GM18526 (cell line): ENCODE results near the gene TSLP.

Experiments
- POLR2A ChIP-seq: IDR thresholded peaks from 3 replicates; pipeline ENCODE4 v1.6.1; 2011; ENCODE audit not compliant: insufficient read length; ENCODE audit errors: extremely low read depth

TSLP gene

DNA sequence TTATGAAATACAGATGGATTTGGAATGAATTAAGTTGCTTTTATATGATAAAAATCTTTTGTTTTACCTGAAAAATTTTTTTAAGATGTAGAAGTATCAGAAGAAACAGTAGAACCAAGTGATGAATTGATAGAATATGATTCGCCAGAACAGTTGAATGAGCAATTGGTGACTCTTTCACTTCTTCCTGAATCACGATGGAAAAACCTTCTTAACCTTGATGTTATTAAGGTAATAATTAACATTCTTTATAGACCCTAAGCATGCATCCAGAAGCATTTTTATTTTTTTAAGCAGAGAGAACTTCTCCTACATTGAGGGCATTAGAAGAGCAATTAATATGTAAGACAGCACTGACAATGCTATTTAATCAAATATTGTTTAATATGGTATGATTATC, 49.4 kb downstream of the TSLP start:
- no peak for TF ChIP-seq POLR2A

GRCh38 chr5:111121926-111122325, 50.4 kb downstream of the TSLP start:
- TF ChIP-seq POLR2A, result no peak

DNA sequence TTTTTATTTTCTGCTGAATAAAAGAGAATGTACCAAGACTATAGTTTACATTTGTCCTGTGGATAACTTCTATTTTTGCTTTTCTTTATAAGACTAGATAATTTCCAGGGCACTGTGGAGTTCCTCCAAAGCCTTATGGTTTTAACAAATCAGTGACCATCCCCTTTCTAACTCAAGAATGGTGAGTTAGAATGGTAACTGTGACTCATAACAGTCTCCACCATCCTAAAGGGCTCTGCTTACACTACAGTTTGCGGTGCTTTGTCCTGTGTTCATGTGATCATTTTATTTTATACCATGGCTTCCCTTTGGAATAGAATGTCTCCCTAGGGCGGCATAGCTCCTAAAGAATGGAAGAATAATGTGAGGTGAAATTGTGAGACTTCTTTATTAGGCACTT, 50.9 kb downstream of the TSLP start:
- no peak for TF ChIP-seq POLR2A

DNA sequence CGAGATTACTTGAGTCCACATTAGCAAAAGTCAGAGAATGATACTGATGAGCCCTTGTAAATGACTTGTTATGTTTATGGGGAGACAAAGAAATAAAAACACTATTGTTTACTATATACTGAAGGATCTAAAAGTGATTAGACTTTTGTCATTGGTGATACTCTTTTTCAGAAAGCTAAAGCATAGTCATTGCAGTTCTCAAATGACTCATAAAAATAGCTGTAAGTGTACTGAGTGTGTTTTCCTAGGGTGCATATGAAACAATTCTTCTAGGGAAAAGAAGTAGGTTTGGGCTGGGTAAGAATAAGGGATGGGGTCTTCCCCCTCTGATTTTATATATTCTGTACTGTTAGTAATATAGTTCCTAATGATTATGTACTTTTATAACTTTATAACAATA, 53.3 kb downstream of the TSLP start:
- no peak for TF ChIP-seq POLR2A

DNA sequence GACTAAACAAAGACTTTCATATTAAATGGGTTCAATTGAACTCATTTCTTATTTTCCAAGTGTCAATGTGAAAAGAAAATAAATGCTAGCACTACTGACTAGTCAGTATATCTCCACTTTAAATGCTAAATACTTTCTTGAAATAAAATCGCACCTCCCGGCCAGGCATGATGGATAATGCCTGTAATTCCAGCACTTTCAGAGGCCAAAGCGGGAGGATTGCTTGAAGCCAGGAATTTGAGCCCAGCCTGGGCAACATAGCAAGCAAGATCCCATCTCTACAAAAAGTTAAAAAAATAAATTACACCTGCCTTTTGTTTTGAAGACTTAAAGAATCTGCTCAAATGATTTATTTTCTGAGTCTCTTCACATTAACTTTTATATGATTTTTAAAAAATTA, 55.4 kb downstream of the TSLP start:
- no peak for TF ChIP-seq POLR2A
